ENCODE data around the gene GHR.

The GHR gene

GRCh38 chr5:42543774-42544173 is 120.5 kb downstream of the GHR start:
- ATAC-seq: no peak
- TF ChIP-seq, protein P1, sequence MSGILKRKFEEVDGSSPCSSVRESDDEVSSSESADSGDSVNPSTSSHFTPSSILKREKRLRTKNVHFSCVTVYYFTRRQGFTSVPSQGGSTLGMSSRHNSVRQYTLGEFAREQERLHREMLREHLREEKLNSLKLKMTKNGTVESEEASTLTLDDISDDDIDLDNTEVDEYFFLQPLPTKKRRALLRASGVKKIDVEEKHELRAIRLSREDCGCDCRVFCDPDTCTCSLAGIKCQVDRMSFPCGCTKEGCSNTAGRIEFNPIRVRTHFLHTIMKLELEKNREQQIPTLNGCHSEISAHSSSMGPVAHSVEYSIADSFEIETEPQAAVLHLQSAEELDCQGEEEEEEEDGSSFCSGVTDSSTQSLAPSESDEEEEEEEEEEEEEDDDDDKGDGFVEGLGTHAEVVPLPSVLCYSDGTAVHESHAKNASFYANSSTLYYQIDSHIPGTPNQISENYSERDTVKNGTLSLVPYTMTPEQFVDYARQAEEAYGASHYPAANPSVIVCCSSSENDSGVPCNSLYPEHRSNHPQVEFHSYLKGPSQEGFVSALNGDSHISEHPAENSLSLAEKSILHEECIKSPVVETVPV (CRISPR knock-in tag; IDR thresholded peaks at IDR 0.05): no peak
- no peak for TF ChIP-seq CSDC2 (CRISPR knock-in tag; IDR thresholded peaks at IDR 0.05)
- no peak for TF ChIP-seq TCF4 (CRISPR knock-in tag; IDR thresholded peaks at IDR 0.05; ENCODE audit: borderline replicate concordance)
- TF ChIP-seq, protein P2, sequence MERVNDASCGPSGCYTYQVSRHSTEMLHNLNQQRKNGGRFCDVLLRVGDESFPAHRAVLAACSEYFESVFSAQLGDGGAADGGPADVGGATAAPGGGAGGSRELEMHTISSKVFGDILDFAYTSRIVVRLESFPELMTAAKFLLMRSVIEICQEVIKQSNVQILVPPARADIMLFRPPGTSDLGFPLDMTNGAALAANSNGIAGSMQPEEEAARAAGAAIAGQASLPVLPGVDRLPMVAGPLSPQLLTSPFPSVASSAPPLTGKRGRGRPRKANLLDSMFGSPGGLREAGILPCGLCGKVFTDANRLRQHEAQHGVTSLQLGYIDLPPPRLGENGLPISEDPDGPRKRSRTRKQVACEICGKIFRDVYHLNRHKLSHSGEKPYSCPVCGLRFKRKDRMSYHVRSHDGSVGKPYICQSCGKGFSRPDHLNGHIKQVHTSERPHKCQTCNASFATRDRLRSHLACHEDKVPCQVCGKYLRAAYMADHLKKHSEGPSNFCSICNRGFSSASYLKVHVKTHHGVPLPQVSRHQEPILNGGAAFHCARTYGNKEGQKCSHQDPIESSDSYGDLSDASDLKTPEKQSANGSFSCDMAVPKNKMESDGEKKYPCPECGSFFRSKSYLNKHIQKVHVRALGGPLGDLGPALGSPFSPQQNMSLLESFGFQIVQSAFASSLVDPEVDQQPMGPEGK (CRISPR knock-in tag; IDR thresholded peaks at IDR 0.05; ENCODE audit: borderline replicate concordance): no peak
- no peak for TF ChIP-seq TSHZ2 (CRISPR knock-in tag; IDR thresholded peaks at IDR 0.05)
- TF ChIP-seq ZNF70 (CRISPR knock-in tag; IDR thresholded peaks at IDR 0.05): no peak
- no peak for TF ChIP-seq ZNF565 (CRISPR knock-in tag; conservative IDR thresholded peaks at IDR 0.05; ENCODE audit: low read depth)
- no peak for TF ChIP-seq ZNF8 (CRISPR knock-in tag; IDR thresholded peaks at IDR 0.05)
- TF ChIP-seq ISL1 (CRISPR knock-in tag; IDR thresholded peaks at IDR 0.05): no peak
- TF ChIP-seq ZC3H10 (CRISPR knock-in tag; IDR thresholded peaks at IDR 0.05): no peak

DNA sequence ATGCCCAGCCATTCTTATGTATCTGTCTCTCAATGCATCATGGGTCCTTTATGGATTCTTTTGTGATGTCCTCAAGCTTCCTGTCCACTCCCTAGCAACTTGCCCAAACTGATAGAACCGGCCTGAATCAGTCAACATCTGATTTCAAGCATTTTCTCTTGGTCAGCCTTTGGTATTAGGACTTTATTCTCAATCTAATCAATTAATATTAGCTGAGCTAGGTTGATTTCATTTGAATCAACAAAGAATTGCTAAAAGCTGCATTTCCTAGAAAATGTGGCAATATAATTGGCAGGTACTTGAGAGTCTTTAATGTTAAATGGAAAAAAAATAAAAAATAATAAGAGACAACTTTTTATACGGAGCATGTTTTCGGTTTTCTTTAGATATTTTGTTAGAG is 121.8 kb downstream of the GHR start:
- ATAC-seq: no peak
- TF ChIP-seq TOX (CRISPR knock-in tag; IDR thresholded peaks at IDR 0.05; ENCODE audit: borderline replicate concordance): no peak
- TF ChIP-seq ZC3H10 (CRISPR knock-in tag; IDR thresholded peaks at IDR 0.05): no peak
- no peak for TF ChIP-seq ZNF8 (CRISPR knock-in tag; IDR thresholded peaks at IDR 0.05)
- no peak for TF ChIP-seq CSDC2 (CRISPR knock-in tag; IDR thresholded peaks at IDR 0.05)
- no peak for TF ChIP-seq CREB5 (CRISPR knock-in tag; IDR thresholded peaks at IDR 0.05; ENCODE audit: low read depth)
- no peak for TF ChIP-seq TCF4 (CRISPR knock-in tag; IDR thresholded peaks at IDR 0.05; ENCODE audit: borderline replicate concordance)
- no peak for TF ChIP-seq RARB (CRISPR knock-in tag; IDR thresholded peaks at IDR 0.05)
- no peak for TF ChIP-seq ISL1 (CRISPR knock-in tag; IDR thresholded peaks at IDR 0.05)
- TF ChIP-seq ZFP30 (CRISPR knock-in tag; IDR thresholded peaks at IDR 0.05): no peak
- TF ChIP-seq, protein P1 (CRISPR knock-in tag; IDR thresholded peaks at IDR 0.05): no peak
- TF ChIP-seq ZNF565 (CRISPR knock-in tag; conservative IDR thresholded peaks at IDR 0.05; ENCODE audit: low read depth): no peak

GRCh38 chr5:42547141-42547540 is 123.9 kb downstream of the GHR start:
- ATAC-seq: no peak
- TF ChIP-seq, protein P1 (CRISPR knock-in tag; IDR thresholded peaks at IDR 0.05): no peak
- TF ChIP-seq TOX (CRISPR knock-in tag; IDR thresholded peaks at IDR 0.05; ENCODE audit: borderline replicate concordance) (no peak), GLIS3 (CRISPR knock-in tag; IDR thresholded peaks at IDR 0.05) (no peak), ZNF565 (CRISPR knock-in tag; conservative IDR thresholded peaks at IDR 0.05; ENCODE audit: low read depth) (no peak), RARB (CRISPR knock-in tag; IDR thresholded peaks at IDR 0.05) (no peak), TCF4 (CRISPR knock-in tag; IDR thresholded peaks at IDR 0.05; ENCODE audit: borderline replicate concordance) (no peak), ZFP3 (CRISPR knock-in tag; IDR thresholded peaks at IDR 0.05) (no peak), CSDC2 (CRISPR knock-in tag; IDR thresholded peaks at IDR 0.05) (no peak), ZNF8 (CRISPR knock-in tag; IDR thresholded peaks at IDR 0.05) (no peak), ARNTL (CRISPR knock-in tag; IDR thresholded peaks at IDR 0.05; ENCODE audit: borderline replicate concordance, low read depth) (no peak), CREB5 (CRISPR knock-in tag; IDR thresholded peaks at IDR 0.05; ENCODE audit: low read depth) (no peak), ZNF70 (CRISPR knock-in tag; IDR thresholded peaks at IDR 0.05) (no peak)
- TF ChIP-seq, protein P2 (CRISPR knock-in tag; IDR thresholded peaks at IDR 0.05; ENCODE audit: borderline replicate concordance): no peak
- TF ChIP-seq, protein P3, sequence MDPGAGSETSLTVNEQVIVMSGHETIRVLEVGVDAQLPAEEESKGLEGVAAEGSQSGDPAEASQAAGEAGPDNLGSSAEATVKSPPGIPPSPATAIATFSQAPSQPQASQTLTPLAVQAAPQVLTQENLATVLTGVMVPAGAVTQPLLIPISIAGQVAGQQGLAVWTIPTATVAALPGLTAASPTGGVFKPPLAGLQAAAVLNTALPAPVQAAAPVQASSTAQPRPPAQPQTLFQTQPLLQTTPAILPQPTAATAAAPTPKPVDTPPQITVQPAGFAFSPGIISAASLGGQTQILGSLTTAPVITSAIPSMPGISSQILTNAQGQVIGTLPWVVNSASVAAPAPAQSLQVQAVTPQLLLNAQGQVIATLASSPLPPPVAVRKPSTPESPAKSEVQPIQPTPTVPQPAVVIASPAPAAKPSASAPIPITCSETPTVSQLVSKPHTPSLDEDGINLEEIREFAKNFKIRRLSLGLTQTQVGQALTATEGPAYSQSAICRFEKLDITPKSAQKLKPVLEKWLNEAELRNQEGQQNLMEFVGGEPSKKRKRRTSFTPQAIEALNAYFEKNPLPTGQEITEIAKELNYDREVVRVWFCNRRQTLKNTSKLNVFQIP (CRISPR knock-in tag; IDR thresholded peaks at IDR 0.05; ENCODE audit: borderline replicate concordance, low read depth): no peak
